CD4-positive, alpha-beta T cell treated with Interleukin-6 at 100 ng/mL for 8 hours (primary cell): ENCODE data around the gene SYT7.
A peak's percentile ranks its signal among the peaks of the same experiment; 100 is the strongest.
"Not testable (repeated sequence)": the region's sequence is repeated elsewhere in the genome, so short reads cannot be mapped to it uniquely, and the experiment has no call there.

Experiments used
- DNase-seq: peaks from one replicate; pipeline ENCODE4 v3.0.0-alpha.2; 2020; ENCODE audit warnings: mixed read lengths, low spot score

Gene SYT7

DNA sequence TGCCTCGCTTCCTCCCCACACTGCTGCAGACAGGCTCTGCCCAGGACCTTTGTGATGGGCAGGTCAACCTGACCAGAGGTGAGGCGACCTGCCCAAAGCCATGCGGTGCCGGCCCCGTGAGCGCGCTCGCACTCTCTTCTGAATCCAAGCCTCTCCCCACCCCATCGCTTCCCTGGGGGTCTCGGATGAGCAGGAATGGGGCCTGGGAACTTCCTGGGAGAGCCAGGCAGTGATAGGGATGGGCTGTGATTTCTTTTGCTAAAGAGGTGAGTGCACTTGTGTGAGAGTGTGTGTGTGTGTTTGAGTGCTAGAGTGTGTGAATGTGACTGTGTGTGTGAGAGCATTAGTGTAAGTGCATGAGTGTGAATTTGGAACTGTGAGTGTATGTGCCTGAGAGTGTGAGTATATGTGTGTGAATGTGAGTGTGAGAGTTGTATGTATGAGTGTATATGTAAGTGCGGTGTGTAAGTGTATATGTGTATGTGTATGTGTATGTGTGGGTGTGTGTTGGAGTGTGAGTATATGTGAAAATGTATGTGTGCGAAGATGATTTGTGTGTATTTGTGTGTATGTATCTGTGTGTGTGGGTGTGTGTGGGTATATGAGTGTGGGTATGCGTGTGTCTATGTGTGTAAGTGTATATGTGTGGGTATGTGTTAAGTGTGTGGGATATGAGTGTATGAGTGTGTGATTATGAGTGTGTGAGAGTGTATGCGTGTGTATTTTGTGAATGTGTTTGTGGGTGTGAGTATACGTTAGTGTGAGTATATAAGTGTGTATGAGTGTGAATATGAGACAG is 84.1 kb downstream of the SYT7 start:
- no peak for DNase-seq

DNA sequence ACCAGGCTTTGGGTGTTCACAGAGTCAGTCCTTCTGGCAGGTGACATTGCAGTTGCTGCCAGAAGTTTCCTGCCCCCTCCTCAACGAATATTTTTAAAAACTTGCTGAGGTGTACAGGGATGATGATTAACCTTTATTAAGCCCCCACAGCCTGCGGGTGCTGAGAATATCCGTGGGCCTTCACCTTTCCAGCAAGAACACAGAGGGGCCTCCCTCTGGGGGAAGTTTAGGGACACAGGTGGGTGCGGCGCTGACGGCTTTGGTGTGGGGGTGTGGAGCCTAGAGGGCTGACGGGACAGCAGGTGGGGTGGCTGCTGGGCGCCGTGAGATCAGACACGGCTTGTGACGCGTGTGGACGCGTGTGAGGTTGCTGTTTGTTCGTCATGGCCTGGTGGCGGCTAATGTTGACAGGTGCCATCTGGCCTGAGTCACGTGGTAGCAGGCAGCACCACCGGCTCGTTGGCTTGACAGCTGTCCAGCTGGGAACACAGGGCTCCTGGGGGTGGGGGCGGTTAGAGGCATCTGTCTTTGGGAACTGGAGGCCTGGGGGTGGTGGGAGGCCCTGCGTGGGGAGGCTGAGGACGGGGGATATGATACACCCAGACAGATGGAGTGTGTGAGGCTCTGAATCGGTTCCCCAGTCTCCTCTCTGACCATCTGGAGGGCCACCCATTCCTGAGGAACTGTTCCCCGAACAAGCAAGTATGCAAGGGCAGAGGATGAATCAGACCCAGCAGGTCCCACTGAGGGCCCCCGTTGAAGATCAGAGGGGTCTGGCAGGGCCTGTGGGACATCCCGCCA is 84.9 kb downstream of the SYT7 start:
- no peak for DNase-seq

- no peak for DNase-seq
These were observed 86.4 kb downstream of the SYT7 start for GRCh38 chr11:61494381-61494961.

GRCh38 chr11:61491736-61492395 is 89.0 kb downstream of the SYT7 start:
- DNase-seq, result no peak

DNA sequence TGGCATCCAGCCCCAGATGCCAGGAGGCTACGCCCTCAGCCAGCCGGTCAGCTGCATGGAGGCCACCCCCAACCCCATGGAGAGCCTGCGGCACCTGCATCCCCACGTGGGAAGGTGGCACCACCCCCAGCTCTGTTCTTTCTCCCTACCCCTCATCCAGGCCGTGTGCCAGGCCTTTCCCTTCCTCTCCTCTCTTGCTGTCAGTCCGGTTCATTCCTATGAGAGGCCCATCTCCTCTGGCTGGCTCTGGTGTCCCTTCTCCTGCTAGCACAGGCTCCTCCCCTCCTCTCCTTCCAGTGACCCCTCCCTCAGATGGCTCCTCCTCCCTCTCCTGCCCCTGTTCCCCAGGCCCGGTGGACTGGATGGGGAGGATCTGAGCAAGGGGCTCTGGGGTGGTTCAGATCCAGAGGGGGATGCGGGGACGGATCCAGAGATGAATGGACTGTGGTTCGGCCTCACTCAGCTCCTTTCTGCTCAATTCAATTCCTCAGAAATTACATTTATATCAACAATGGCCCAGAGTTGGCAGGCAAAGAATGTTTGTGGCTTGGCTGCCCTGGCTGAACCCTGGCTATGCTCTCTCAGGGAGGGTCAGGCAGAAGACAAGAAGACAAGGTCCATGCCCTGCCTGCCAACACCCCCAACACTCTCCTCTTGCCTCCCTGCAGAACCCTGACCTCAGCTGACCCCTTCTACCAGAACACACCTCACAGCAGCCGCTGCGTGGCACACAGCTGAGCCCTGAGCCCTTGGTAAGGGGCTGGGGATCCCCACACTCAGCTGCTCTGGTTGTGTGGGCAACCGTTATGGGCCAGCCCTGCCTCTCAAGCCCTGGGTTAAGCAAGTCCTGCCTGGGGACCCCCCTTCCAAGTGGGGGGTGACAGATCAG is 90.8 kb downstream of the SYT7 start:
- no peak for DNase-seq

DNA sequence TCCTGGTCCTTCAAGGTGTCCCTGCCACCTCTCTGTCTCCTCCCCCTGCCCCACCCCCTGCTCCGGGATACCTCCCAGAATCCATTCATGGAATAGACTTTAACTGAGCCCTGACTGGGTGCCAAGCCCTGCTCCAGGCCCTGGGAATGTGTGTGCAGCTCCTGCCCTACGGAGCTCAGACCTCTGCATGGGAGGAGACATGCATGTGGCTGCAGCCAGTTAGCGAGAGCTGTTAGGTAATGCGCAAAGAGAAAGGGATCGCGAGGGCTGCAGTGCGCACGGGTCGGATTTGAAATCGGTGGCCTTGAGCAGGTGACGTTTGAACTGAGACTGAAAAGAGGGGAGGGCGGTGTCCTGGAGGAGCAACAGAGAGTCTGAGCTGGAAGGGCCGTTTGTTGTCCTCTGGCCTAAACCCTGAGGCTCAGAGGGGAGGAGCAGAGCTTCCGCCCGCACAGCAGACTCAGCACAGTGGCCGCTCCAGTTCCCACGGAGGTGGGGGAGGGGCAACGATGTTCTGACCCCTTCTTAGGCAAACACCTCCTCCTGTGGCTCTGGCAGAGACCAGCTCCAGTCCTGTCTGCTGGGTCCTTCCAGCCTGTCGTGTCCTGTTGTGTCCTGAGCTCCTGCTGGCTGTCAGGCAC is 92.1 kb downstream of the SYT7 start:
- no peak for DNase-seq

DNA sequence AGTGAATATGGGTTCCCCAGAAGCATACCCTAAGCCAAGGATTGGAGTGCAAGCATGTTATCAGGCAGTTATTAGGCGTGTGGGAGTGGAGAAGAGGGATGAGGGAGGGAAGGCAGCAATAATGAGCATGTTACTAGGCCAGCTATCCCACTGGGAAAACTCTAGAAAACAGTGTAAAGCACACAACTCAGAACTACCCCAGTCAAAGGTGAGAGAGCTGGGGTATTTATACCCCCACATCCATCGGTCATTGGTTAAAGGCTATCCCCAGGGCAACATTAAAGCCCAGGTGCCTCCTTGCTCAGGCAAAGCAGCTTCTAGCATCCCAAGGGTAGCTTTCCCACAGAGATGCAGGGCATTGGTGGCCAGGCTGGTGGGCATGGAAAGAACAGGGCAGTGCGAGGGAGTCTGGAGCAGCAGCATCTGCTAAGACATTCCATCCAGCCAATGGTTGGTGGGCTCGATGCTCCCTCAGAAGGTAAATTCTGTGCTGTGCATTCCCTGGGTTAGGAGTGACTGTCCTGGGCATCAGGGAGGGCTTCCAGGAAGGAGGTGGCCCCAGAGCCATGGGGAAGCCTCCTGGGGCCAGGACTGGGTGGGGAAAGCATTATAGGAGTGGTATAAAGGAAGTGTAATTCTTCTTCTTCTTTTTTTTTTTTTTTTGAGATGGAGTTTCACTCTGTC is 93.4 kb downstream of the SYT7 start:
- no peak for DNase-seq

GRCh38 chr11:61486779-61487178 is 94.1 kb downstream of the SYT7 start:
- no peak for DNase-seq

GRCh38 chr11:61486011-61486620 is 94.8 kb downstream of the SYT7 start:
- no peak for DNase-seq

DNA sequence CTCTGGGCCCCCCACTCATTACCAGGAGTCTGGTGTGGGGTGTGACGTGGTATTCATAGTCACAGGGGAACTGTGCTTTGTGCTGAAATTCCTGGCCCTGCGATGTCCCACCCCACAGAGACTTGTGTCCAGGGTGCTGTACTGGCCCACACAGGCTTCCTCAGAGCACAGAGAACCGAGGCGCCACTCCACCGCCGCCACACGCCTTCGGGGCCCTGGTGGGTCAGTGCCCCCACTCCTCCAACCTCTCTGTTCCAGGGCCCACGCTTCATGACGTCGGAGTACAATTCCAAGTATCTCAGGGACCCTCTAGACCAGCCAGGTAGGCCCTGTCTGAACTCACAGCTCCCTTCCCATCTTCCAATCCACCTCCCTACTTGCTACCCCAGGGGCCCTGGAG is 95.8 kb downstream of the SYT7 start:
- DNase-seq, result no peak

DNA sequence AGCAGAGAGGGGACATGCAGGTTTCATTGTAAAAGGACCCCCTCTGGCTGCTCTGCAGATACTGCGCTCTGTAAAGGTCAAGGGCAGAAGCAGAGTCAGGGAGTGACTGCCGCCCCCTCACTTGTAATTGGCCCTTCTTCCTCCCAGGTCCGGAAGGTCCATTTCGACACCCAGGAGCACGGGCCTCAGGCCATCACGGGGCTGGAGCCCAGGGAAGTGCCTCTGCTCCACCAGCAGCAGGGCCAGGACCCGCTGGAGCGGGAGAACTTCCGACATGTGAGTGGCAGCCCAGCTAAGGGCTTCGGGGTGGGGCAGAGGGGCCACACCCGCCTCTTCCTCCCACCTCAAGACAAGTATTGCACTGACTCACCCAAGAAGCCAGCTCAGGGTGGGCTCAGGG is 96.3 kb downstream of the SYT7 start:
- no peak for DNase-seq

DNA sequence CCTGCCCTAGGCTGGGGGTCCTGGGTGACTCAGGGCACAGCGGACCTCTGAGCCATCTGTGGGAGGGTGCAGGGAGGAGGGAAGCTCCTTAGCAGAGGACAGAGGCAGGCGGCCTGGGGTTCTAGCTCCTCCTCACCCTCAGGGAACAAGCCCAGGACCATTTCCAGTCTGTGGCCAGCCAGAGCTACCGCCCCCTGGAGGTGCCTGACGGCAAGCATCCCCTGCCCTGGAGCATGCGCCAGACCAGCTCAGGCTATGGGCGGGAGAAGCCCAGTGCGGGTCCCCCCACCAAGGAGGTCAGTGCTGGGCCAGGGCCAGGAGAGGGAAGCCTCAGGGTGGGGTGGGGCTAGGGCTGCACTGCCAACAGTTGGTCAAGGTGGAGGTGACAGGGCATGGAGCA is 98.4 kb downstream of the SYT7 start:
- DNase-seq, result no peak

- no peak for DNase-seq
These were observed 99.1 kb downstream of the SYT7 start for GRCh38 chr11:61481806-61482205.

DNA sequence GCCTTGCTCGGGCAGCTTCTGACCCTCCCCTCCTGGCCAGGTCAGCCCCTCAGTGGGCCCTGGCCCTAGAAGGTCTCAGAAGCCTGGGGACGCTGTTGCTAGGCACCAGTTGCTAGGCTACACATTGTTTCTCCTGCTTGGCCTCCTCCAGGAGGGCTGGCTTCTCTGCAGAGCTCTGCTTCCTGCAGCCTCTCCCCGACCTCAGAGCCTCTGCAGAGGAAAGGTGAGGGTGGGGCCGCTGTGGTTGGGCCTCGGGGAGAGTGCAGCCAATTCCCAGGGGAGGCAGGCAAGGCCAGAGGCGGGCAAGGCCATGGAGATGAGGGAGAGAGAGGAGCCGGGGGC is 99.9 kb downstream of the SYT7 start:
- no peak for DNase-seq

DNA sequence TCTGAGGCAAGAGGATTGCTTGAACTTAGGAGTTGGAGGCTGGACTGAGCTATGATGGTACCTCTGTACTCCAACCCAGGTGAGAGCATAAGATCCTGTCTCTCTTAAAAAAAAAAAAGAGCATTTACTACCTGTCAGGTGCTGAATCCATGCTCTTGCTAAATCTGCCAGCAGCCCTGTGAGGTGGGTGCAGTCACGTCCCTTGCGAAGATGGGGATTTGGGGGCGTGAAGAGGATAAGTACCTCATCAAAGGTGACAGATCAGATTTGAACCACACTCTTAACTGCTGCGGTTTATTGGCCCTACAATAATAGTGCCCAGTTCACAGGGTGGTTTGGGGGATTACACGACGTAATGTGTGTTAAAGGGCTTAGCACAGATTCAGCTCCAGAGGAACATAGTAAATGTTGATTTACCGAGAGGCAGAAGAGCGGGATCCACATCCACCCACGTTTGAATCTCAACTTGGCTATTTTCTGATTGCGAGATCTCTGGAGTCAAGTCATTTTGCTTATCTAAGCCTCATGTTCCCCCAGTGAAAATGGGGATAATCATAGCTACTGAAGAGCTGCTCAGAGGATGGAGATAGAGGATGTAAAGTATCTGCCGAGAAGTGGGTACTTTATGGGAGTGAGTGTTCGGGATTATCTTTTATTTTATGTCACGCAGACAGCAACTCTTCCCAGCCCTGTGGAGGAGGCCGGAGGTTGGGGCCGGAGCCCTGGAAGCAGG is 100.4 kb downstream of the SYT7 start:
- DNase-seq, result no peak

GRCh38 chr11:61479360-61480058 is 101.4 kb downstream of the SYT7 start:
- DNase-seq, result not testable (repeated sequence)

DNA sequence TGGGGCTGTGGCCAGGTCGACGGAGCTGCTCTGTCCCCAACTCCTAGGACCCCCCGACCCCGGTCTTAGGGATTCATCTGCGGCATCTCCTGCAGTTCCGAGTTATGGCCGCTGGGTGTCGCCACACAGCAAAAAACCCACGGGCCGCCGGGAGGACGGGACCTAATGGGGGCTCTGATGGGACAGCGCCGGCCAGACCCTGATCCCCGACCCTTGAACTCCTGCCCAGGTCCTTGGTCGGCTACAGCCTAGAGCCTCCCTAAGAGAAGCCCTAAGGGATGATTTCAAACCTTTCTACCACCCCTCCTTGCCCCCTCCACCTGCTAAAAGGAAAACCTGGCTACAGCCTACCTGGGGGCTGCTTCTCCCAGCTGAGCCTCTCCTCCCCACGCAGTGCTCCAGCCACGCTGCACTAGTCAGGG is 103.1 kb downstream of the SYT7 start:
- DNase-seq, result peak; percentile 39

GRCh38 chr11:61477126-61477525 is 103.8 kb downstream of the SYT7 start:
- DNase-seq, result no peak

- no peak for DNase-seq
These were observed 104.5 kb downstream of the SYT7 start for GRCh38 chr11:61476371-61476770.
